Epithelial cell of esophagus (primary cell): ENCODE results near the gene SS18L1.
A peak's percentile ranks its signal among the peaks of the same experiment; 100 is the strongest.

ENCODE experiments used
- DNase-seq: peaks from one replicate; pipeline ENCODE4 v3.0.0; 2010; ENCODE audit warnings: low read depth
- H3K4me3 ChIP-seq: 2 replicates; pipeline ENCODE4 v1.5.1; 2011; ENCODE audit warnings: mild to moderate bottlenecking, low read length, control low read depth
- CTCF ChIP-seq: IDR thresholded peaks from 2 replicates; pipeline ENCODE4 v1.5.1; 2011; ENCODE audit warnings: low read depth, mild to moderate bottlenecking, low read length, control low read depth, inconsistent platforms; ENCODE audit not compliant: insufficient read depth; ENCODE audit errors: missing control alignments

Gene SS18L1

GRCh38 chr20:62227977-62228958 is 84.7 kb downstream of the SS18L1 start:
- no peak for TF ChIP-seq CTCF
- peak; percentile 31 for DNase-seq
- no peak overlapping the region for H3K4me3 ChIP-seq

- no peak for TF ChIP-seq CTCF
- H3K4me3 ChIP-seq, result no peak overlapping the region
- no peak for DNase-seq
These were observed 85.5 kb downstream of the SS18L1 start for GRCh38 chr20:62228982-62229545.

GRCh38 chr20:62229667-62230066 is 86.1 kb downstream of the SS18L1 start:
- no peak for TF ChIP-seq CTCF
- no peak for DNase-seq
- H3K4me3 ChIP-seq, result no peak overlapping the region

- DNase-seq, result no peak
- no peak for TF ChIP-seq CTCF
- H3K4me3 ChIP-seq, result no peak overlapping the region
These were observed 86.7 kb downstream of the SS18L1 start for GRCh38 chr20:62230276-62230675.

GRCh38 chr20:62230696-62231095 is 87.1 kb downstream of the SS18L1 start:
- no peak overlapping the region for H3K4me3 ChIP-seq
- no peak for DNase-seq
- TF ChIP-seq CTCF, result no peak

GRCh38 chr20:62231292-62231691 is 87.7 kb downstream of the SS18L1 start:
- no peak for DNase-seq
- H3K4me3 ChIP-seq, result no peak overlapping the region
- TF ChIP-seq CTCF, result no peak
